OCI-LY3 (cell line): ENCODE data around the gene UGP2.

Experiments
- CTCF ChIP-seq: fragments of 200-600, 300-600 bp; sonication (generic); IDR thresholded peaks from 2 replicates; pipeline ENCODE4 v1.5.1; 2014; ENCODE audit warnings: antibody characterized with exemption, low read length, low read depth
- EZH2phosphoT487 ChIP-seq: fragments of 200-600 bp; shearing (Covaris generic); IDR thresholded peaks from 2 replicates; pipeline ENCODE4 v1.6.1; 2018; ENCODE audit warnings: antibody characterized with exemption, mixed run types, low read depth

GRCh38 chr2:63878486-63878885 is 36.8 kb downstream of the UGP2 start:
- TF ChIP-seq CTCF: no peak
- no peak for TF ChIP-seq EZH2phosphoT487
